ENCODE results near the gene SLC17A1. TPM values are rescaled to one million over a fixed set of nuclear protein-coding genes. Genes with fewer than 3 reads are reported as not detected.
"Not testable (repeated sequence)": the region's sequence is repeated elsewhere in the genome, so short reads cannot be mapped to it uniquely, and the experiment has no call there.

The SLC17A1 gene
- total RNA-seq, 1 donor from 2014 or later, result 8.7 TPM

DNA sequence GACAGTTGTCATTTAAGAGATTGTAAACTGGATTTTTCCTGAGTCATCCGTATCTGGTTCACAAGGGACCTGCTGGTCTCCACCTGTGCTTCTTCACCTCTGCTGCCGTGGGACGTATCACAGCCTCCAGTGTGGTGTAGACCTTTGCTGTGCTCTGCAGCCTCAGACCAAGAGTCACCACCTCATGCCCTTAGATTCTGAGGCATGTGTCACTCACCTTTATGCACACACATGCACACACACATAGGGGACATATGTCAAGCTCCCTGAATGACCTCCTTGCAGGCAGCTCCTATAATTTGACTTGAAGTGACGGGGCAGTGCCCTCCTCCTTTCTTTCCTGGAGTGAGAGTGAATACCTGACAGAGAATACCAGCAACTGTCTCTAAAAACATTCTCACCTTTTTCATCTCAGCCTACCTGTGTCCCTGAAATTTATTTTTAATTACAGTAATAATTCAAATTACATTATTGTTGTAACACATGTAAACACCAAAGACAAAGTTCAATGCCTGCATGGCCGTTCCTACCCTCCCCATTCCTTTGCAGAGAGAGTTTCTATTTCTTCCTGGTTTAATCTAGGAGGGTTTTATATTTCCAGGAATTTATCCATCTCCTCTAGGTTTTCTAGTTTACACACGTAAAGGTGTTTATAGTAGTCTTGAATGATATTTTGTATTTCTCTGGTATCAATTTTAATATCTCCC is 73.8 kb downstream of the SLC17A1 start:
- ATAC-seq (peak; percentile 36), DNase-seq (ENCODE audit: low spot score) (peak; percentile 47)

DNA sequence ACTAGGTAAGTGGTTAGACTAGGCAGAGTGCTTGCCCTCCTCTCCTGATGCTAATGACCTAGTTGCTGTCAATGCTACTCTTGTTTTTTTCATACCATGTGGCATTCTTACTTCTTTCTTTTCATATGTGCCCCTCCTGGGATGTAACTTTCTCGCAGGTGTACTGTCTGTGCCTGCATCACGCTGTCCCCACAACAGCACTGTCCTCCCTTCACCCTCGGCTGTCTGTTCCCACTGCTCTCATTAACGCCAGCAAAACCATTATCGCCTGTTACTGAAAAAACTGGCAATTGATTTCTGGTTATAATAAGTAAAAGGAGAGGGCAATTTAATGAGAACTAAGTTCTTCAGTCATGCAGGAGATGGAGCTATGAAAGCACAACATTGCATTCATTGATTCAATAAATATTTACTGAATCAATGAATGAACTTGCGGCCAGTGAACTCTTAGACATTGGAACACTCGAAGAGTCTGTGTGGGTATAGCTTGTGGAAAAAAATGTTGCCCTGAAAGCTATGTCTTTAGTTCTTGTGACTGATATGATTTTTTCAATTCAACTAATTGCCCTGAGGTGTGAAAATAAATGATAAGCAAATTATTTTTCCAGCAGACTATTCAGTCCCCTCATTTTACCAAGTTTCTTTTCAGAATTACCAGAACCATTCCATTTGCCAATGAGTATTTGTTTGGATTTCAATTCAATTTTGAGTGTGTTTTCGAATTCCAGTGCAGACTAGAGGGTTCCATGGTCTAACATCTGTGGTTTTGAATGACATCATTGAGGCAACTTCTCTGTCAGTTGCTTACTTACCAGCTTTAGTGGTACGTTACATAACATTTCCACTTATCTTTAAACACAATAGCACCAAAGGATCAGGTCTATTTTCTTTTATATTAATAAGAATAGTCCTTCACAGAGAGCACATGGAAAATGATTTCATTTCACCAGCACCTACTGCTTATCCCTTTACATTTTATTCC is 75.2 kb downstream of the SLC17A1 start:
- ATAC-seq (peak; percentile 81), DNase-seq (ENCODE audit: low spot score) (peak; percentile 52)

DNA sequence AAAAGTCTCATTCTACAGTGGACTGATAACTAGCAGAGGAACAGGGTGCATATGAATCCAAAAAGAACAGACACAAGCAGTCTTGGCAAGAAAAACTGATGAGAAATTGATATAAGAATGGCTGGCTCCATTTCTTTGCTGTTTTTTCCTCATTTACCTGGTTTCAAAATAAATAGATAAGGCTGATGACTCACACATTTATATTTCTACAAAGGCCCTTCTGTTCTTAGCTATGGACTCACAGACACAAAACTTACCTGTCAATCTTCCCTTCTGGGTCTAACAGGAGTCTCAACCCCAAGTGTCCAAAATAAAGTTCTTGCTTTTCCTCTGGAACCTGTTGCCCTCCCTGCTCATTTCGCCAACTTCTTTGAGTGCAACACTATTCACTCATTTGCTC is 76.4 kb downstream of the SLC17A1 start:
- DNase-seq (ENCODE audit: low spot score) (no peak), ATAC-seq (no peak)

DNA sequence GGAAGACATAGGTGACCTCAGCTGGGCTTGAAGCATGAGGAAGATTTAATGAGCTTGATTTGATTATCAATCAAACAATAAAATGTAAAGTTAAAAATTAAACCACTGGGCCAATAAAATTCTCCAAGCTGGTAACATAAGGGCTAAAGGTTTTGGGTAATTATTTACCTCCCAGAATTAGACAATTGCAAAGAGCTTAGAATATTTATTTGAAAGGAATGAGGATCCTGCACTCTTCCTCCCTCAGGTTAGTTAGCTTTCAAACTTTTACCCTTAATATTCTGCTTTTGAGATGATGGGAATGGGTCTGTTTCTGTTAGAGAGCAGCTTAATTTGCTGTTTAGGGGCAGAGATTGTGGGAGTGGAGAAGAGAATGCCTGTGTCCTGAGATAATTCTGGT is 77.3 kb downstream of the SLC17A1 start, which contains the start of gene SLC17A4:
Gene SLC17A4 (plus strand): TSS at position 208 of the 400 bp plus-strand sequence. CDS start 7,221 bp downstream, outside the sequence.
- DNase-seq (ENCODE audit: low spot score) (no peak), ATAC-seq (peak; percentile 37)

DNA sequence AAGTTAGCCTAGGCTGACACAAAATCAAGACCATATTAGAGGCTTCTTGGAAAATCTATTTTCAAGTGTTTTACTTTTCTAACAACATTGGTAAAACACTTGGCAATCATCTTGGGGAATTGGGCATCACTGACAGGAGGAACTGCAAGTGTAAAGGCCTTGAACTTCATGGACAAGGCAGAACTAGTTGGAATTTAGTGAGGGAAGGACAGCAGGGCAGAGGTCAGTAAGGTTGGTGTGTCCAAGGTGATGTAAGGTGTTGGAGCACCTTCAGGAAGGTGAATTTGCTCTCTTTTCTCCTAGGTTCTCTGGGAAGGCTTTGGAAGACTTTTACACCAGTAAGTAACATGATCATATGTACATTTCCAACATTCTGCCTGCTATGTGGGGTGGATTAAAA is 78.8 kb downstream of the SLC17A1 start:
- ATAC-seq (no peak), DNase-seq (ENCODE audit: low spot score) (no peak)

DNA sequence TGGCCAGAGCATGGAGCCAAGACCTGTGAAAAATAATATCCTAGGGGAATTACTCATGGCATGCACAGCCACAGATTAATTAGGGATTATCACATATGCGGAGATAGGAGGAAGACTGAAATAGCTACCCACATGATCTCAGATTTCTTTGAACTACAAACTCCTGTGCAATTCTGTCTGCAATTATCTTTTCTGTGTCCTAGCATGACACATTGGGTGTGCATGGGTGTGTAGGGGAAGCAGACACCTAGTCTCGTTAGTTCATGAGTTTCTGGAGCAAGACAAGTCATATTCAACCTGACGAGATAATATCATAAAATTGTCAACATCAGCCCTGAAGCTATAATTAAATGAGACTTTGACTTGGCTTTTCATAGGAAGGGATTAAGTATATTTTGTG is 80.9 kb downstream of the SLC17A1 start:
- DNase-seq (ENCODE audit: low spot score), result no peak
- ATAC-seq, result no peak

DNA sequence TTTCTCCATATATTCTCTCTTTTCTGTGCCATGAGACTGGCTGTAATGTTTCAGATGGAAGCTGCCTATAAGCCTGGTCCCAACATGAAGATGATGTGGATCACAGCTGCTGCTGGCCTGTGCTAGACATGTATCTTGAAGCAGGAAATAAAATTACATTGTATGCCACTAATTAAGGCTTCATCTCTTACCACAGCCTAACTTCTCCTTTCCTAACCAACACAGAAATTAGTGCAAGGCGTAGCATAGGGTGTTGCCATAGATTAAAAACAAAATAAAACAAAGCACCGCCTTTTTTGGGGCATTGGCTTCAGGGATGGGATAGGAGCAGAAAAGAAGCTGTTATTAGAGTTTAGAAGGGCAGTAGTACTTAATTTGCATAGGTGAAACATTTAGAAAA is 82.0 kb downstream of the SLC17A1 start:
- DNase-seq (ENCODE audit: low spot score) (no peak), ATAC-seq (no peak)

DNA sequence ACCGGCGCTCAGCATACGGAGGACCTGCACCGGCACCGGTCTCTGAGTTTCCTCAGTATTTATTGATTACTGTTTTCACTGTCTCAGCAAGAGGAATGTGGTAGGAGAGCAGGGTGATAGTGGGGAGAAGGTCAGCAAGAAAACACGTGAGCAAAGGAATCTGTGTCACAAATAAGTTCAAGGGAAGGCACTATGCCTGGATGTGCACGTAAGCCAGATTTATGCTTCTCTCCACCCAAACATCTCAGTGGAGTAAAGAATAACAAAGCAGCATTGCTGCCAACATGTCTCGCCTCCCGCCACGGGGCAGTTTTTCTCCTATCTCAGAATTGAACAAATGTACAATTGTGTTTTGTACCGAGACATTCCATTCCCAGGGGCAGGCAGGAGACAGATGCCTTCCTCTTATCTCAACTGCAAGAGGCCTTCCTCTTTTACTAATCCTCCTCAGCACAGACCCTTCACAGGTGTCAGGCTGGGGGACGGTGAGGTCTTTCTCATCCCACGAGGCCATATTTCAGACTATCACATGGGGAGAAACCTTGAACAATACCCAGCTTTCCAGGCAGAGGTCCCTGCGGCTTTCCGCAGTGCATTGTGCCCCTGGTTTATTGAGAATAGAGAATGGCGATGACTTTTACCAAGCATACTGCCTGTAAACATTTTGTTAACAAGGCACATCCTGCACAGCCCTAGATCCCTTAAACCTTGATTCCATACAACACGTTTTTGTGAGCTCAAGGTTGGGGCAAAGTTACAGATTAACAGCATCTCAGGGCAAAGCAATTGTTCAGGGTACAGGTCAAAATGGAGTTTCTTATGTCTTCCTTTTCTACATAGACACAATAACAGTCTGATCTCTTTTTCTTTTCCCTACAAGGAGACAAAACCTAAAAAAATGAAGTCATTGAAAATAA is 83.0 kb downstream of the SLC17A1 start:
- ATAC-seq; DNase-seq (ENCODE audit: low spot score): not testable (repeated sequence)

DNA sequence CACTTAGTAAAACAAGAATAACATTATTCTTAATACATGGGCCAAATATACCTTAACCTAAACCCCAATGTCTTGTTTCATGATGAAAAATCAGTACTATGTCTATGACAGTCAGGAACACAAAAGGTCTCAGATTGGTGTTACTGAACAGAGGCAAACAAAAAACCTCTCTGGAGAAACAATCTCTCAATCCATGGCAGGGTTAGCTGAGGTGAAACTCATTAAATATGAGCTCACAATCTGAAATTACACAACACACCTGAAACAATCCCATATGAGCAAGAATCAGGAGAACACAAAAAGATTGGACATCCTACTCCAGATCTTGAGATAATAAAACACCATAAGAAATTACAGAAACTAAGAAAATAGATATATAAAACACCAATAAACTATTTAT is 83.8 kb downstream of the SLC17A1 start:
- ATAC-seq, result peak; percentile 43

DNA sequence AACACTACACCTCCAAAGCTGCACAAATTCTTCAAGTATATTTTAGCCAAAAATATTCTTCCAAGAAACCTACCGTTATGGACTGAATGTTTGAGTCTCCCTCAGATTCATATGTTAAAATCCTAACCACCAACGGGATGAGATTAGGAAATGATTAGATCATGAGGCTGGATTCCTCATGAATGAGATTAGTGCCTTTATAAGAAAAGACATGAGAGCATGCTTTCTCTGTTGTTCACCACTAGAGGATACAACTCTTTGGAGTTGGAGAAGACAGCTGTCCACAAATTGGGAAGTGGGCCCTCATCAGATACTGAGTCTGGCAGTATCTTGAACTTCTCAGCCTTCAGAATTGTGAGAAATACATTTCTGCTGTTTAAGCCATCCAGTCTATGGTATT is 84.4 kb downstream of the SLC17A1 start:
- ATAC-seq (no peak), DNase-seq (ENCODE audit: low spot score) (no peak)

More for the DNA sequence above, 83.8 kb downstream of the SLC17A1 start:
- DNase-seq (ENCODE audit: low spot score), result no peak

DNA sequence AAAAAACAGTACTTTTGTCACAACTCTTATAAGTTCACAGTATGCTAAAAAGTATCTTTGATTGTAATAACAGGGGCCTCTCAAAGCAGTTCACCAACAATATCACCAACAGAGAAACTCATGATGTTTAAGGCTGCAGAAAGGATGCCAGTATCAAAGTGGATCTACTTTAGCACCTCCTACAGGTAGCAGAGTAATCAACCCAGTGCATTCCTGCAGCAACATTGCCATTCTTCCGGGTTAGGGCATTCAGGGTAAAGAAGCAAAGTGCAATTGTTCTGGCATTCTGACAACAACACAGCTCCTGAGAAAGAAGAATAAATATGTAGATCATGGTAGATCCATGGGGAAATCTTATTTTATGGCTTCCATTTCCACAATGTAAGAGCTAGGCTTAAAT is 84.9 kb downstream of the SLC17A1 start:
- ATAC-seq (peak; percentile 72), DNase-seq (ENCODE audit: low spot score) (no peak)

DNA sequence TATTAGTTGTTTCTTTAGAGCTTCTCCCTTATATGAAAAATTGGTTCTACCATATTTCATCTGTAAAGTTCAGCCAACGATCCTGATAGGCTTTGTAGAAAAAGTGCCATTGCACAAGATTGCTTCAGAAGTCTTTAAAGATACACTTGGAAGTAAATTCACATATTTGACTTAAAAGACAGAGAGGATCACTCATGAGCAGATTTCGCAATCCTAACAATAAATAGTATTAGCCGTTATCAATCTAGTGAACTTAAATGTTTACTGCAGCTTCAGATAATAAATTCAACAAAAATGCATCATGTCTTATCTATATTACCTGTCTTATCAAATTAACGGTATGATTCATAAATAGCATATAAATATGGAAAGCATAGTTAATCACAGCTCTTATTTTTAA is 86.0 kb downstream of the SLC17A1 start:
- DNase-seq (ENCODE audit: low spot score), result no peak

DNA sequence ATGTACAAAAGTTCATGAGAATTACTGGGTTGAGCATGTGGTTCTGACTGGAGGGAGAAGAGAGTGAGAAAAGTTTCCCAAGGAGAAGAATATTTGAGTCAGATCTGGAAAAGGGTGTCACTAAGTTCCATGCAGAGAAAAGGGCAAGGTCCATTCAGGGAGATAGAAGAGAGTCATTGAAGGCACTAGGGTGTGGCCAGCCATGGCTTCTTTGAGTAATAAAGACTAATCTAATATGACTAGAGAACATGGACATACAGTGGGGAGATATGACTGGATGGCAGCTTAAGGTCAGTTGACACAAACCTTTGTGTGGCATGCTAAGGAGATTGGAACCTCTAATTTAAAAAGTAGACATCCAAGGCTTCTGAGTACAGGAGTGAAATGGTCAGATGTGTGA is 88.0 kb downstream of the SLC17A1 start:
- DNase-seq (ENCODE audit: low spot score) (no peak), ATAC-seq (no peak)

More for the DNA sequence above, 86.0 kb downstream of the SLC17A1 start:
- no peak for ATAC-seq

DNA sequence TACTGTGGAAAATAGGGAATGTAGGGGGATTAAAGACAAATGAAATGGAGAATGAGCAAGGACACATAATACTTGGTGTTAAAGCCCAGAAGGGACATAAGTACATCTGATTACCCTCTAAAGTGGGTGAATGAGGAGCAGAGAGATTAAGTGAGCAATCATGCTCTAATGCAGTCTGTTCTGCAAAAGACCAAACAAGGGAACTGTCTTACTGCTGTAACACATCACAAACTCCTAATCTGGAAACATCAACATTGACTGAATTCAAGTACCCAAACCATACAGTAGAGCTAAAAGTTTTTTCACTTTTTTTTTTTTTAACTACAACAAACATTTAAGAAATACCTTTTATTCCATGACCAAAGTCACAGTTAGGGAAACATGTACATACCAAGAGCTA is 96.6 kb downstream of the SLC17A1 start:
- DNase-seq (ENCODE audit: low spot score) (no peak), ATAC-seq (no peak)

Other genes starting within 250 kb of the SLC17A1 start
- gene SCGN, start 179.8 kb downstream of the SLC17A1 start, total RNA-seq, result 2.2 TPM
- 19.2 TPM for gene SLC17A4, start 77.3 kb downstream of the SLC17A1 start, total RNA-seq
- 10.4 TPM for gene SLC17A3, start 42.2 kb upstream of the SLC17A1 start, total RNA-seq
- 27.6 TPM for gene SLC17A2, start 98.6 kb upstream of the SLC17A1 start, total RNA-seq
- 4.3 TPM for gene TRIM38, start 130.8 kb upstream of the SLC17A1 start, total RNA-seq